Fibroblast of lung (primary cell): ENCODE measurements around the gene NLRC3. TPM values are rescaled to one million over a fixed set of nuclear protein-coding genes. Genes with fewer than 3 reads are reported as not detected.

Experiments used
- DNase-seq, 2 donors: peaks; one replicate each; pipeline versions ENCODE4 v3.0.0 to v3.0.0-alpha.2; 2010; ENCODE audit warnings: low read depth in 2 of 2
- H2AFZ ChIP-seq: 2 replicates; pipeline ENCODE4 v1.5.1; 2012; ENCODE audit warnings: low read length, control low read depth, inconsistent platforms
- H3K27ac ChIP-seq: 2 replicates; pipeline ENCODE4 v1.5.1; 2011; ENCODE audit warnings: low read length, control low read depth; ENCODE audit not compliant: insufficient read depth
- H3K27me3 ChIP-seq: 2 replicates; pipeline ENCODE4 v1.5.1; 2011; ENCODE audit warnings: mild to moderate bottlenecking, low read length; ENCODE audit not compliant: control insufficient read depth, insufficient read depth
- H3K36me3 ChIP-seq: 2 replicates; pipeline ENCODE4 v1.5.1; 2011; ENCODE audit warnings: low read length; ENCODE audit not compliant: control insufficient read depth, insufficient read depth
- H3K4me1 ChIP-seq: 2 replicates; pipeline ENCODE4 v1.5.1; 2011; ENCODE audit warnings: low read length; ENCODE audit not compliant: control insufficient read depth, insufficient read depth; ENCODE audit errors: extremely low read depth
- H3K4me2 ChIP-seq: 2 replicates; pipeline ENCODE4 v1.5.1; 2011; ENCODE audit warnings: low read length, control low read depth; ENCODE audit not compliant: insufficient read depth; ENCODE audit errors: extremely low read depth
- H3K4me3 ChIP-seq, 4 experiments: fragments of 200-600 bp in 1 of 4; sonication (generic) in 1 of 4; replicated peaks in 1 of 4; 2 replicates each; pipeline ENCODE4 v1.5.1; 2011 to 2016; ENCODE audit warnings: low read length in 4 of 4, low read depth in 3 of 4, mild to moderate bottlenecking in 3 of 4, control low read depth in 2 of 4, inconsistent platforms in 1 of 4, mixed read lengths in 1 of 4; ENCODE audit not compliant: insufficient read depth in 1 of 4; ENCODE audit errors: control extremely low read depth in 1 of 4
- H3K79me2 ChIP-seq: 2 replicates; pipeline ENCODE4 v1.5.1; 2012; ENCODE audit warnings: mild to moderate bottlenecking, low read length, inconsistent platforms; ENCODE audit not compliant: control insufficient read depth, insufficient read depth
- H3K9ac ChIP-seq: 2 replicates; pipeline ENCODE4 v1.5.1; 2011; ENCODE audit warnings: mild to moderate bottlenecking, low read length, control low read depth; ENCODE audit not compliant: insufficient read depth
- H3K9me3 ChIP-seq: 2 replicates; pipeline ENCODE4 v1.5.1; 2012; ENCODE audit warnings: low read depth, low read length; ENCODE audit not compliant: control insufficient read depth, insufficient read depth
- H4K20me1 ChIP-seq: 2 replicates; pipeline ENCODE4 v1.5.1; 2011; ENCODE audit warnings: low read length; ENCODE audit not compliant: control insufficient read depth, insufficient read depth; ENCODE audit errors: extremely low read depth
- CTCF ChIP-seq, 2 donors: IDR thresholded peaks in 1 of 2; conservative IDR thresholded peaks in 1 of 2; 1 replicate in 1 of 2; 2 replicates in 1 of 2; pipeline ENCODE4 v1.5.1; 2011 to 2012; ENCODE audit warnings: low read length in 2 of 2, control low read depth in 1 of 2, inconsistent platforms in 1 of 2, low read depth in 1 of 2, mild to moderate bottlenecking in 1 of 2
- EZH2 ChIP-seq: IDR thresholded peaks from 2 replicates; pipeline ENCODE4 v1.5.1; 2012; ENCODE audit warnings: low read length, control low read depth, mild to moderate bottlenecking; ENCODE audit errors: missing control alignments
- polyA plus RNA-seq, 2 donors: library from polyadenylated mRNA; depleted of rRNA in 1 of 2; stranded (reverse) in 1 of 2; unstranded in 1 of 2; fragments of >200 nt; gene quantifications; 2 replicates each; pipeline ENCODE4 v1.2.1, GENCODE V29; 2011 to 2012; ENCODE audit warnings: missing spikeins in 1 of 2
- total RNA-seq: library from RNA; depleted of rRNA; stranded (reverse); fragments of >200 nt; gene quantifications from 2 replicates; pipeline ENCODE4 v1.2.1, GENCODE V29; 2014

NLRC3 gene
- total and polyA plus RNA-seq, 2 donors (not counting 1 experiment from before 2014, with no cell fraction given), result 0.17 TPM; not detected in 1

DNA sequence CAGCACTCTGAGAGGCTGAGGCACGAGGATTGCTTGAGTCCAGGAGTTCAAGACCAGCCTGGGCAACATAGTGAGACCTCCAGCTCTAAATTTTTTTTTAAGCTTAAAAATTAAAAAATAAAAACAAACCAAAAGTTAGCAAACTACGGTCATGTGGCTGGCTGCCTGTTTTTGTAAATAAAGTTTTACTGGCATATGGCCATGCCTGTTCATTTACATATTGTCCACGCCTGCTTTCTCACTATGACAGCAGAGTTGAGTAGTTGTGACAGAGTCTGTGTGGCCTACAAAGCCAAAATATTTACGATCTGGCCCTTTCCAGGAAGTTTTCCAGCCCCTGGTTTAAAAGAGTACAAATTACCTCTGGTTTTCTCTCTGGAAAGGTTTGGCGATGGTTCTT is 30.9 kb upstream of the NLRC3 start:
- Histone ChIP-seq H3K79me2 (peaks cover 13% of the 10 kb centered on the region), H4K20me1 (no peaks in the 10 kb centered on the region), H3K9ac (no peak overlapping the region)

GRCh38 chr16:3607634-3608033 is 30.4 kb upstream of the NLRC3 start:
- no peak overlapping the region for H3K4me2 ChIP-seq
- TF ChIP-seq CTCF (conservative IDR thresholded peaks at IDR 0.05 in 1 of 2, IDR thresholded peaks at IDR 0.05 in 1 of 2; ENCODE audit: low read depth in 1 of 2, low read length in 2 of 2) (no peak), EZH2 (no peak)
- H3K4me1 ChIP-seq, result no peaks in the 10 kb centered on the region
- H4K20me1 ChIP-seq, result no peaks in the 10 kb centered on the region
- no peaks in the 10 kb centered on the region for H3K27me3 ChIP-seq
- no peaks in the 10 kb centered on the region for H3K9me3 ChIP-seq
- no peak overlapping the region for H3K9ac ChIP-seq
- peaks cover 2% of the 10 kb centered on the region for H3K36me3 ChIP-seq
- no peak overlapping the region for H3K4me3 ChIP-seq
- H3K79me2 ChIP-seq, result peaks cover 9% of the 10 kb centered on the region
- DNase-seq, result no peak
- H3K27ac ChIP-seq, result no peak overlapping the region
- H2AFZ ChIP-seq, result no peak overlapping the region

More for the DNA sequence above, 30.9 kb upstream of the NLRC3 start:
- H3K9me3 ChIP-seq, result no peaks in the 10 kb centered on the region
- no peak overlapping the region for H3K4me2 ChIP-seq
- H3K4me3 ChIP-seq, result no peak overlapping the region
- no peaks in the 10 kb centered on the region for H3K27me3 ChIP-seq
- H3K4me1 ChIP-seq, result no peaks in the 10 kb centered on the region
- H3K36me3 ChIP-seq, result no peaks in the 10 kb centered on the region
- no peak overlapping the region for H2AFZ ChIP-seq
- no peak for TF ChIP-seq EZH2
- no peak for TF ChIP-seq CTCF (conservative IDR thresholded peaks at IDR 0.05 in 1 of 2, IDR thresholded peaks at IDR 0.05 in 1 of 2; ENCODE audit: low read depth in 1 of 2, low read length in 2 of 2)
- no peak overlapping the region for H3K27ac ChIP-seq
- no peak for DNase-seq

DNA sequence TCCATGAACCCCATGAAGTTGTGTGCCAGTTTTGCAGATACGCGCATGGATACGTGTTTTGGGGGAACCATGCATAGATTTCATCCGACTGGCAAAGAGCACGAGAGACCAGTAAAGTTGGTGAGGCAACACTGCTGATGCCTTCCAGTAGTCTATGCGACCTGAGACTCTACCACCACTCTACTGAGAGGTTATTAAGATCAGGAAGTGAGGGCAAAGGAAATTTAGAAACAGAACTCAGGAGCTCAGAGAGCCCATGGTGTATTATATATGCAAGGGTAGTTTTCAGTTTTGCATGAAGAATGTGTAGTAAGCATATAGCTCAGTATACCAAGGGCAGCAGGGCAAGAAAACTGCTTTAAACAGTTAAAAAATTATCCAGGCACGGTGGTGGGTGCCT is 30.0 kb upstream of the NLRC3 start:
- H2AFZ ChIP-seq, result no peak overlapping the region
- H3K4me2 ChIP-seq, result no peak overlapping the region
- H4K20me1 ChIP-seq, result no peaks in the 10 kb centered on the region
- DNase-seq, result no peak
- peaks cover 3% of the 10 kb centered on the region for H3K36me3 ChIP-seq
- no peak overlapping the region for H3K9ac ChIP-seq
- no peaks in the 10 kb centered on the region for H3K9me3 ChIP-seq
- H3K27ac ChIP-seq, result no peak overlapping the region
- TF ChIP-seq EZH2, result no peak
- no peak for TF ChIP-seq CTCF (conservative IDR thresholded peaks at IDR 0.05 in 1 of 2, IDR thresholded peaks at IDR 0.05 in 1 of 2; ENCODE audit: low read depth in 1 of 2, low read length in 2 of 2)
- no peaks in the 10 kb centered on the region for H3K27me3 ChIP-seq
- H3K4me3 ChIP-seq, result no peak overlapping the region
- H3K79me2 ChIP-seq, result peaks cover 5% of the 10 kb centered on the region
- no peaks in the 10 kb centered on the region for H3K4me1 ChIP-seq
